Cardiac muscle cell (in vitro differentiated cells and primary cell): ENCODE data around the gene REEP1. TPM values are rescaled to one million over a fixed set of nuclear protein-coding genes. Genes with fewer than 3 reads are reported as not detected.

Experiments used
- DNase-seq, 2 donors: peaks; one replicate each; pipeline versions ENCODE4 v3.0.0 to v3.0.0-alpha.2; 2010 to 2017; ENCODE audit warnings: low read depth in 1 of 2, low spot score in 1 of 2
- H3K27ac ChIP-seq: fragments of 200-600 bp; sonication (generic); 2 replicates; pipeline ENCODE4 v1.5.1; 2016
- H3K27me3 ChIP-seq: fragments of 200-600 bp; sonication (generic); 2 replicates; pipeline ENCODE4 v1.6.0; 2016; ENCODE audit warnings: control low read depth
- H3K36me3 ChIP-seq: fragments of 200-600 bp; sonication (generic); 2 replicates; pipeline ENCODE4 v1.5.1; 2016; ENCODE audit warnings: control low read depth
- H3K4me1 ChIP-seq: fragments of 200-600 bp; sonication (generic); 2 replicates; pipeline ENCODE4 v1.8.1; 2017; ENCODE audit warnings: low read depth, mild to moderate bottlenecking, mixed run types
- H3K4me3 ChIP-seq: fragments of 200-600 bp; sonication (generic); 2 replicates; pipeline ENCODE4 v1.5.1; 2016; ENCODE audit warnings: mild to moderate bottlenecking
- H3K9me3 ChIP-seq: fragments of 200-600 bp; sonication (generic); 2 replicates; pipeline ENCODE4 v1.5.1; 2017; ENCODE audit warnings: low read depth, mild to moderate bottlenecking, control low read depth
- CTCF ChIP-seq: IDR thresholded peaks from 2 replicates; pipeline ENCODE4 v1.5.1; 2012; ENCODE audit warnings: low read depth, mild to moderate bottlenecking, low read length
- polyA plus RNA-seq: library from polyadenylated mRNA; unstranded; fragments of >200 nt; fragmentation: Nextera tagmentation; extraction: Ambion mirVana; gene quantifications from 2 replicates; pipeline ENCODE4 v1.2.1, GENCODE V29; 2016
- total RNA-seq: library from RNA; depleted of rRNA; stranded (reverse); fragments of >200 nt; gene quantifications from 2 replicates; pipeline ENCODE4 v1.2.3, GENCODE V29; 2016

REEP1 gene
- total and polyA plus RNA-seq, 2 experiments from 2014 or later, result 14.6 to 19.3 TPM

GRCh38 chr2:86296947-86297346, 40.5 kb downstream of the REEP1 start:
- H3K9me3 ChIP-seq, result no peaks in the 10 kb centered on the region

GRCh38 chr2:86295066-86295465, 42.4 kb downstream of the REEP1 start:
- no peak for TF ChIP-seq CTCF
- Histone ChIP-seq H3K4me1 (peaks cover 19% of the 10 kb centered on the region), H3K36me3 (no peaks in the 10 kb centered on the region)

More at GRCh38 chr2:86296947-86297346, 40.5 kb downstream of the REEP1 start:
- H3K4me3 ChIP-seq, result no peak overlapping the region
- peaks cover 12% of the 10 kb centered on the region for H3K4me1 ChIP-seq
- H3K27ac ChIP-seq, result no peak overlapping the region
- no peaks in the 10 kb centered on the region for H3K27me3 ChIP-seq
- no peaks in the 10 kb centered on the region for H3K36me3 ChIP-seq
- no peak for TF ChIP-seq CTCF
- no peak for DNase-seq

GRCh38 chr2:86293612-86294011, 43.8 kb downstream of the REEP1 start:
- no peaks in the 10 kb centered on the region for H3K36me3 ChIP-seq
- TF ChIP-seq CTCF, result no peak
- H3K27ac ChIP-seq, result no peak overlapping the region
- no peak overlapping the region for H3K4me3 ChIP-seq
- DNase-seq, result no peak
- no peaks in the 10 kb centered on the region for H3K9me3 ChIP-seq
- peaks cover 19% of the 10 kb centered on the region for H3K4me1 ChIP-seq
- no peaks in the 10 kb centered on the region for H3K27me3 ChIP-seq

More at GRCh38 chr2:86295066-86295465, 42.4 kb downstream of the REEP1 start:
- H3K9me3 ChIP-seq, result no peaks in the 10 kb centered on the region
- no peak overlapping the region for H3K4me3 ChIP-seq
- DNase-seq, result no peak
- no peak overlapping the region for H3K27ac ChIP-seq
- H3K27me3 ChIP-seq, result no peaks in the 10 kb centered on the region

GRCh38 chr2:86292571-86293515, 44.6 kb downstream of the REEP1 start:
- DNase-seq, result no peak
- Histone ChIP-seq H3K4me1 (peaks cover 19% of the 10 kb centered on the region), H3K27me3 (no peaks in the 10 kb centered on the region), H3K9me3 (no peaks in the 10 kb centered on the region), H3K4me3 (no peak overlapping the region), H3K27ac (no peak overlapping the region), H3K36me3 (no peaks in the 10 kb centered on the region)
- no peak for TF ChIP-seq CTCF

- Histone ChIP-seq H3K36me3 (no peaks in the 10 kb centered on the region), H3K27me3 (no peaks in the 10 kb centered on the region), H3K27ac (no peak overlapping the region), H3K4me3 (no peak overlapping the region), H3K9me3 (no peaks in the 10 kb centered on the region), H3K4me1 (peaks cover 26% of the 10 kb centered on the region)
- TF ChIP-seq CTCF, result no peak
- DNase-seq, result no peak
These were observed 46.1 kb downstream of the REEP1 start for GRCh38 chr2:86291328-86291662.
